ENCODE measurements around the gene CCNYL1. TPM values are rescaled to one million over a fixed set of nuclear protein-coding genes. Genes with fewer than 3 reads are reported as not detected.

CCNYL1 gene
- total RNA-seq, 1 donor from 2014 or later, result 18.0 TPM

GRCh38 chr2:207792244-207792785 is 80.9 kb downstream of the CCNYL1 start:
- H3K9me3 Mint-ChIP-seq (ENCODE audit: unreplicated experiment), result peaks cover 3% of the 10 kb centered on the region
- H3K4me1 Mint-ChIP-seq (ENCODE audit: low read depth, unreplicated experiment), result no peaks in the 10 kb centered on the region
- H3K27ac Mint-ChIP-seq (ENCODE audit: unreplicated experiment), result no peak overlapping the region
- H3K36me3 Mint-ChIP-seq (ENCODE audit: unreplicated experiment), result no peaks in the 10 kb centered on the region
- no peak overlapping the region for H3K4me3 Mint-ChIP-seq (ENCODE audit: unreplicated experiment)
- TF ChIP-seq, protein P1, sequence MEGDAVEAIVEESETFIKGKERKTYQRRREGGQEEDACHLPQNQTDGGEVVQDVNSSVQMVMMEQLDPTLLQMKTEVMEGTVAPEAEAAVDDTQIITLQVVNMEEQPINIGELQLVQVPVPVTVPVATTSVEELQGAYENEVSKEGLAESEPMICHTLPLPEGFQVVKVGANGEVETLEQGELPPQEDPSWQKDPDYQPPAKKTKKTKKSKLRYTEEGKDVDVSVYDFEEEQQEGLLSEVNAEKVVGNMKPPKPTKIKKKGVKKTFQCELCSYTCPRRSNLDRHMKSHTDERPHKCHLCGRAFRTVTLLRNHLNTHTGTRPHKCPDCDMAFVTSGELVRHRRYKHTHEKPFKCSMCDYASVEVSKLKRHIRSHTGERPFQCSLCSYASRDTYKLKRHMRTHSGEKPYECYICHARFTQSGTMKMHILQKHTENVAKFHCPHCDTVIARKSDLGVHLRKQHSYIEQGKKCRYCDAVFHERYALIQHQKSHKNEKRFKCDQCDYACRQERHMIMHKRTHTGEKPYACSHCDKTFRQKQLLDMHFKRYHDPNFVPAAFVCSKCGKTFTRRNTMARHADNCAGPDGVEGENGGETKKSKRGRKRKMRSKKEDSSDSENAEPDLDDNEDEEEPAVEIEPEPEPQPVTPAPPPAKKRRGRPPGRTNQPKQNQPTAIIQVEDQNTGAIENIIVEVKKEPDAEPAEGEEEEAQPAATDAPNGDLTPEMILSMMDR (IDR thresholded peaks at IDR 0.05; ENCODE audit: partially characterized antibody, unreplicated experiment), result no peak
- DNase-seq, result no peak
- peaks cover 2% of the 10 kb centered on the region for H3K27me3 Mint-ChIP-seq (ENCODE audit: unreplicated experiment)

- Mint-ChIP-seq H3K27ac (ENCODE audit: unreplicated experiment) (no peak overlapping the region), H3K27me3 (ENCODE audit: unreplicated experiment) (peaks cover 2% of the 10 kb centered on the region), H3K4me3 (ENCODE audit: unreplicated experiment) (no peak overlapping the region), H3K36me3 (ENCODE audit: unreplicated experiment) (no peaks in the 10 kb centered on the region), H3K9me3 (ENCODE audit: unreplicated experiment) (no peaks in the 10 kb centered on the region), H3K4me1 (ENCODE audit: low read depth, unreplicated experiment) (no peaks in the 10 kb centered on the region)
- no peak for DNase-seq
- TF ChIP-seq, protein P1 (IDR thresholded peaks at IDR 0.05; ENCODE audit: partially characterized antibody, unreplicated experiment), result no peak
Measured at GRCh38 chr2:207796585-207797350, 85.3 kb downstream of the CCNYL1 start.

DNA sequence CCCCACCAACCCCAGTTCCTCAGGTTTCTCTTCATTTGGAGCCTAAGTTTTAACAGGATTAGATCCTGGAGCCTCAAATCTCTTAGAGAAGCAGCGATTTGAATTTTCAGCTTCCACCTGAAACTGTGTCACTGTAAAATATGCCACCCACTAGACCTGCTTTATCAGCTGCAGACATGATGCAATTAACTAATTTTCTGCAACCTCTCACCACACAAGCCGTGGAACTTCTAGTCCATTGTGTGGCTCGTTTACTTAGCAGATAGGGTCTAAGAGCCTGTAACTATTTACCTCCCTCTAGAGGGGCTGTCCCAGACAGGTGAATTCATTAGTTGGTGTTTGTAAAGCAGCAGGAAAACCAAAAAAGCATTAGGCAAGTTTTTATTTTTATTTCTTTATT is 89.8 kb downstream of the CCNYL1 start:
- no peaks in the 10 kb centered on the region for H3K4me1 Mint-ChIP-seq (ENCODE audit: low read depth, unreplicated experiment)

DNA sequence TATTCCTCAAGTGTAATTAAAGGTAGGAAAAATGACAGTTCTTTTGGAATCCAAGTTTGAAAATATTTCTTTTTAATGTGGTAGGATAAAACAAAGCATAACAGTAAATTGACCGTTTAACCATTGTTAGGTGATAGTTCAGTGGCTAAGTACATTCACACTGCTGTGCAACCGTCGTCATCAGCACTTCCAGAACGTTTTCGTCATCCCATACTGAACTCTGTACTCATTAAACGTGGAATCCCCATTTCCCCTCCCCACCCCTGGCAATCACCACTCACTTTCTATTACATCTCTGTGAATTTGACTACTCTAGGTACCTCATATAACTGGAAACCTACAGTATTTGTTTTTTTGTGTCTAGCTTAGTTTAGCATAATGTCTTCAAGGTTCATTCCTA is 91.2 kb downstream of the CCNYL1 start:
- no peaks in the 10 kb centered on the region for H3K4me1 Mint-ChIP-seq (ENCODE audit: low read depth, unreplicated experiment)
- no peaks in the 10 kb centered on the region for H3K9me3 Mint-ChIP-seq (ENCODE audit: unreplicated experiment)
- no peaks in the 10 kb centered on the region for H3K27me3 Mint-ChIP-seq (ENCODE audit: unreplicated experiment)
- H3K4me3 Mint-ChIP-seq (ENCODE audit: unreplicated experiment), result no peak overlapping the region
- TF ChIP-seq, protein P1 (IDR thresholded peaks at IDR 0.05; ENCODE audit: partially characterized antibody, unreplicated experiment), result no peak
- H3K27ac Mint-ChIP-seq (ENCODE audit: unreplicated experiment), result no peak overlapping the region
- DNase-seq, result no peak
- H3K36me3 Mint-ChIP-seq (ENCODE audit: unreplicated experiment), result no peaks in the 10 kb centered on the region

More for the DNA sequence above, 89.8 kb downstream of the CCNYL1 start:
- Mint-ChIP-seq H3K27me3 (ENCODE audit: unreplicated experiment) (no peaks in the 10 kb centered on the region), H3K36me3 (ENCODE audit: unreplicated experiment) (no peaks in the 10 kb centered on the region), H3K9me3 (ENCODE audit: unreplicated experiment) (no peaks in the 10 kb centered on the region), H3K27ac (ENCODE audit: unreplicated experiment) (no peak overlapping the region), H3K4me3 (ENCODE audit: unreplicated experiment) (no peak overlapping the region)
- no peak for DNase-seq
- TF ChIP-seq, protein P1 (IDR thresholded peaks at IDR 0.05; ENCODE audit: partially characterized antibody, unreplicated experiment), result no peak

Other genes starting within 250 kb of the CCNYL1 start
- gene CREB1, start 181.7 kb upstream of the CCNYL1 start, total RNA-seq (ENCODE audit: unreplicated experiment), result 108 TPM
- gene METTL21A, start 86.2 kb upstream of the CCNYL1 start, total RNA-seq (ENCODE audit: unreplicated experiment), result 19.3 TPM
- gene FZD5, start 58.3 kb downstream of the CCNYL1 start, total RNA-seq (ENCODE audit: unreplicated experiment), result 0.66 TPM